ENCODE measurements around the gene UGT2B11.
"Not testable (repeated sequence)": the region's sequence is repeated elsewhere in the genome, so short reads cannot be mapped to it uniquely, and the experiment has no call there.

UGT2B11 gene

GRCh38 chr4:69169171-69169570 lies 45.4 kb downstream of the UGT2B11 start:
- DNase-seq (ENCODE audit: low read depth): not testable (repeated sequence)

- DNase-seq (ENCODE audit: low read depth): no peak
Observed at GRCh38 chr4:69167300-69167699, 47.2 kb downstream of the UGT2B11 start.

GRCh38 chr4:69166376-69166775 lies 48.2 kb downstream of the UGT2B11 start:
- DNase-seq (ENCODE audit: low read depth): not testable (repeated sequence)

- not testable (repeated sequence) for DNase-seq (ENCODE audit: low read depth)
Observed at GRCh38 chr4:69165707-69166106, 48.8 kb downstream of the UGT2B11 start.

- no peak for DNase-seq (ENCODE audit: low read depth)
Observed at GRCh38 chr4:69156913-69157312, 57.6 kb downstream of the UGT2B11 start.

- DNase-seq (ENCODE audit: low read depth): no peak
Observed at GRCh38 chr4:69154021-69154420, 60.5 kb downstream of the UGT2B11 start.
